NCI-H1105 (cell line): ENCODE results near the gene TCP11L2.
"Not testable (repeated sequence)": the region's sequence is repeated elsewhere in the genome, so short reads cannot be mapped to it uniquely, and the experiment has no call there.

Experiments
- DNase-seq: peaks from one replicate; lab custom pipeline; 2025; lab: John Stamatoyannopoulos, UW

The TCP11L2 gene

DNA sequence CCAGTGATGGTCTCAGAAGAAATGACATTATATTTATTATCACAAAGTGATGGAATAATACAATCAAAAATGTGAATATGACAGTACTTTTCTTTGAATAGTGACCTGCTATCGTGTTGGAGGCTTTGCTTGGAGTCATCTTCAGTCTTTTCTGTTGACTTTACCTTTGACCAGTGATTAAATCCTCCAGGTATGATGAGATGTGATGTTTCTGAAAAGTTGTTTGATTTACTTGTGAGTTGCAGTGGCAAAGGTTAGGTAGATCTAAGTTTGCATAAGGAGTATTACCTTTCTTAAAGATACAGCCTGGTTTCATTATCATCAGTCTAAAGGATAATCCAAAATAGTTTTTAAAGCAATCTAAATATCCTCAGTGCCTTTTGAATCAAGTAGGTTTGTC is 4.6 kb downstream of the TCP11L2 start:
- no peak for DNase-seq

DNA sequence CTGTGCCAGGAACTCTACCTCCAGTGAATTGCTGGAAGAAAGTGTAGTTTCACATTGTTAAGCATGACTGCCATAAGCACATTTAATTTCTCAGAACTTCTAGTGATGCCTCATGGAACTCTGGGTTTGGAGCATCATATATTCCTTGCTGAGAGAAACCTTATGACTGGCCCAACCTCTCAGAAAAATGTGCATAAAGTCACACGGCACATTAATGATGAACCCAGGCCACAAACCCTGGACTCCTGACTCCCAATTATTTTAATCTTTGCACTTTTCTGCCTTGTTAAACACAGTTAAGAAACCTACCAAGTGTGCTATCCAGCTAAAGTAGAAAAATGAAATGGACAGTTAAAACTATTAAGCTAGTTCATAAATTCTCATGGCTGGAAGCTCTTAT is 5.6 kb downstream of the TCP11L2 start:
- DNase-seq, result no peak

DNA sequence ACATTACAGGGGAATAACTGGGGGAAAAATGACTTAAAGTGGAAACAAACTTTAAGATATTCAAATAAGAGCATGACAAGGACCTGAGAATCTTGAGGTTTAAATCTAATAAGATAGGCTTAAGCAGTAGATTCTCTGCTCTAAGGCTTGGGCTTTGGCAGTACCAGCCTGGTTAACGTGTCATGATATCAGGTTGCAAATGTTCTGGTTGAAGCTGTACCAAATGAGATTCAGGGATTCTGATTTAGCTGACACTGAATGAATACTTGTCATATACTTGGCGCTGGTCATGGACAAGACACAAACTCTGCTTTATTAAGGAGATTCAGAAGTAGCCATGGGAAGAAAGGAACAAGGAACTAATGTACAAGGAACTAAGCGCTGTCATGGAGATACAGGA is 6.1 kb downstream of the TCP11L2 start:
- DNase-seq, result no peak

DNA sequence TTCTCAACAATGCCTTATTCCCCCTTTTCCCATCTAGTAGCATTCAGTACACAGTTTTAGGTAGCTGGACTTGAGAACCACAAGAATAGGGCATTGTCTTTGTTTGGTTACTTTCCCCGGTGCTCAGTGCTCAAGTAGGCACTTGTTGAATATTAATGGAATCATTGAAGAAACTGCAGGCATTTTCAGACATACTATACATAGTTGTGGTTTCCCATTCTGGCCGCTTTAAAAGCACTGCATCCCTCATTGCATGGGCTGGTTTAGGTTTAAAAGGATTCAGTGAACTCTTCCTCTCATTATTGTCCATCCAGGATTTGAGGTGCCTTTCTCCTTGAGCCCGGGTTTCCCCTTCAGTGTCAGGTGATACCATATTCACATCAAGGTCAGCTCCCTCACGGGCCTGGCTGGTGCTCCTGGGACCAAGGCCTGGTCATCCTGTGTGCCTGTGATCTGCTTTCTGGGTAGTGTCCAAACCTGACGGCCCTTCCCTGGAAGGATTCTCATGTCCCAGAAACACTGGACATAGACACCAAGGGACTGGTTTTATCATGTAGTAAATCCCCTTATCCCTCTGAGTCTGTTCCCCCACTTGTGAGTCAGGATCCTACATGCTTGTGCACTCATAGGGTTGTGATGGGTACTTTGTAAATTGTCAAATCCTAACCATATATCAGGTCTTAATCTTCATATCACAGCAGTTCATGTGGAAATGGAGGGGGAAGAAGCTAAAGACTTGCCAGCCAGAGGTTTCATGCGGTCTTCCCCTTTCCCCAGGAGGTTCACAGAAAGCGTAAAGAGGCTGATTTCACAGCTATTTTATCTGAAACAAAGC is 7.4 kb downstream of the TCP11L2 start:
- DNase-seq, result no peak

DNA sequence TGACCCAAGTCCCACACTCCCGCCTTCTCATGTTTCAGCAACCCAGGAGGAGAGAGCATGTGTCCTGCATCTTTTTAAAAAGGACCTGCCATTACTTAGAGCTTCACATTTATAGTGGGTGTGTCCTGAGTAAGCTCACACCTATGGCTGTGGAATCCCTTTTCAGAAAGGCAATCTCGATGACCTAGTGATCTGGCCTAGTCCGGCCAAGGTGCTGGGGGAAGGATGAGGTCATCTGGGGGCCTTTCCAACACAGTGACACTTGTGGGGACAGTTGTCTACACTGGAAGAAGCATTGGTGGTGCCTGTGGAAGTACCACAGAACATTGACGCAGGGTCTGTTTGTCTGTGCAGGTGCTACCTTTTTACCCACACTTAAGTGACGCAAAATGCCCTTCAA is 8.2 kb downstream of the TCP11L2 start:
- no peak for DNase-seq

DNA sequence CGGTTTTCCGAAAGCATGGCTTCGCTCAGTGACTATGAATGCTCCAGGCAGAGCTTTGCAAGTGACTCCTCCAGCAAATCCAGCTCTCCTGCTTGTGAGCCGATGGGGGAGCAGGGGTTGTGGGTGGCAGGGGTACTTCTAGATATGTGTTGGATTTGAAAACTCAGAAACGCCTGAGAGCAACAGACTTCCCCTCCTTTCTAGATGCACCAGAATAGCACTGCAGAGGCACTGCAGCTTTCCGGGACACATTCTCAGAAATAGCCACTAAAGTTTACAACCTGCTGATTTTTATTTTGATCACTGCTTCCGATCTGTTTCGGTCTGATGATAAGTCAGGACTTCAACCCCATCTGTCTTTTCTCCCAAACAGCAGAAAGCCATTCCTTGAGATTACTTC is 8.6 kb downstream of the TCP11L2 start:
- no peak for DNase-seq

DNA sequence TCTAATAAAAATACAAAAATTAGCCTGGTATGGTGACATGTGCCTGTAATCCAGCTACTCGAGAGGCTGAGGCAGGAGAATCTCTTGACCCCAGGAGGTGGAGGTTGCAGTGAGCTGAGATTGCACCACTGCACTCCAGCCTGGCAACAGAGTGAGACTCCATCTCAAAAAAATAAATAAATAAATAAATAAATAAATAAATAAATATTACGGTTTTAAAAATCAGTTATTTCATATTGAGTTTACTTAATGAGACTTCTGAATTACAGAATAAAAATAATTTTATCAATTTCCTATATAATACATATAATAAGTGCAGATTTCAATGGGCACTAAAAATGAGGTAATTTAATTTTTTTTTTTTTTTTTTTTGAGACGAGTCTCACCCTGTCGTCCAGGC is 10.9 kb downstream of the TCP11L2 start:
- not testable (repeated sequence) for DNase-seq

DNA sequence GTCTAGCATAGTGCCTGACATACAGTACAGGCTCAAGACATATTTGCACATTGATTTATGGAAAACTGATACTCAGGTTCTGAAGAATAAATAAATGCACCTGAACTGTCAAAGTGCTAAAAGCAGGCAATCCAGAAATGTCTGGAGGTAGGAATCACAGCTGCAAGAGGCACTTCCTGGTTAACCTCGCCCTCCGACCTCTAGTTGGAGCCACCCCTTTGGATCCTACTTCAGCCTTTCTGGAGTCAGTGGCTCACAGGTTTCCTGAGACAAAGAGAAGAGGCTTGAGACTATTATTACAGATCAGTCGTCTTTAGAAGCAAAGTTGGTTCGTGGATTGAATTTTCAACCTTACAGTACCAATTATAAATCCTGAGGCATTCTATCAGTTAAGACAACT is 13.0 kb downstream of the TCP11L2 start:
- no peak for DNase-seq

DNA sequence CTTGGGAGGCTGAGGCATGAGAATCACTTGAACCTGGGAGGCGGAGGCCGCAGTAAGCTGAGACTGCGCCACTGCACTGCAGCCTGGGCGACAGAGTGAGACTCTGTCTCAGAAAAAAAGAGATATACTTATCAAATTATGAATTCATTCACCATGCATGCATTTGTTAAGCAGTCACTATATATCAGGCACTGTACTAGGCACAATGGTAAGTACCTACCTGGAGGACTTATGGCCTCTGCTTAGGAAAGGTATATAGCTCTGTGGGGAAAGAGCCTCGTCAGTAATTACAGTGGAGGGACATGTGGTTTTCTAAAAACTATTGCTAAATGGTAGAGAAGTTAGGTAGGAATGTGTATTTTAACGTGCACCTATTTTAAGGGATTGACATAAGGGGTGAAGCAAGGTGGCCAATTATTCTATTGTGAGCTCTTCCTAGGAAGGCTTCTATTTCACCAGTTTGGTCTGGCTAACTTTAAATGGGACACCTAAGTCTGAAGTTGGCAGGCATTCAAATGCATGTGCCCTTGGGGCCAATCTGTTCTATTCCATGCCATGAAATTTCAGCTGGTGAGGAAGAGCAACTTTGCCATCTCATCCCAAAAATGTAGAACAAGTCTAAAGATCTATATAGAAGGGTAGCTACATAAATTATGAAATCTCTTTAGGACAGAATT is 15.0 kb downstream of the TCP11L2 start:
- DNase-seq, result no peak

DNA sequence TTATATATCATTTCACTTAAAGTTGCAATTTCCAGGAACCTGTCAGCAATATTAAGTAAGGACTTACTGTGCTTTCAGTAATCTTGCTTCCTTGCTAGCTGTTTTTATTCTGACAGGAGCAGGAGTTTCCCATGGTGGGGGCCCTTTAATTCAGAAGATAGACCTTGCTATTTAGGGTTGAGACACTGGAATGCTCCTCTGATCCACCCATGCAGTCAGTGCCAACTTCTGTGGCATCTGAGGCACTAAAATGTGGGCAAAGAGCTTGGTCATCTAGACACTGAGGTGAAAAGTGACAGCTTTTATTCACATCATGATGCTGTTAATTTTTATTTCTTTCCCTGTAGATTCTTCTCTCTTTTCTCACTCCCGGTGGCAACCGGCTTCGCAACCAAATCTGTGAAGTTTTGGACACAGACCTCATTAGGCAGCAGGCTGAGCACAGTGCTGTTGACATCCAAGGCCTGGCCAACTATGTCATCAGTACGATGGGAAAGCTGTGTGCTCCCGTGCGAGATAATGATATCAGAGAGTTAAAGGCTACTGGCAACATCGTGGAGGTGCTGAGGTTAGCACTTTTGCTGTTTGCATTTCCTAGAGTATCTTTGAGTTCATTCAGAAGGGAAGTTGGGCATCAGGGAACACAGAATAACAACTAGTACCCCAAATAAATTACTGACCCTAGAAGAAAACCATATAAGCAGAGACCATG is 18.8 kb downstream of the TCP11L2 start:
- no peak for DNase-seq

DNA sequence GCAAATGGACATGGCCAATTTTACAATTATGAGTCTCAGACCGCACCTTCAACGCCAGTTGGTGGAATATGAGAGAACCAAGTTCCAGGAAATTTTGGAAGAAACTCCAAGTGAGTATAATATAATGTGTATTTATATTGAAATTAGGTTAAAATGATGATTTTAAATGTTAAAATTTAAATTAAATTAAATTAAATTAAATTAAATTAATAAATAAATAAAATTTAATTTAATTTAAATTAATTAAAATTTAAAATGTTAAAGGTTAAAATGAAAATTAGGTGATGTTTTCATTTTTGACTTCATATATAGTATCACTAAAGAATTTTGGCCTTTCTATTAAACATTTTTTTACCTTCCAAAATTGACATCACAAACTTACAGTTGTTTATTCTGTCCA is 21.0 kb downstream of the TCP11L2 start:
- no peak for DNase-seq

DNA sequence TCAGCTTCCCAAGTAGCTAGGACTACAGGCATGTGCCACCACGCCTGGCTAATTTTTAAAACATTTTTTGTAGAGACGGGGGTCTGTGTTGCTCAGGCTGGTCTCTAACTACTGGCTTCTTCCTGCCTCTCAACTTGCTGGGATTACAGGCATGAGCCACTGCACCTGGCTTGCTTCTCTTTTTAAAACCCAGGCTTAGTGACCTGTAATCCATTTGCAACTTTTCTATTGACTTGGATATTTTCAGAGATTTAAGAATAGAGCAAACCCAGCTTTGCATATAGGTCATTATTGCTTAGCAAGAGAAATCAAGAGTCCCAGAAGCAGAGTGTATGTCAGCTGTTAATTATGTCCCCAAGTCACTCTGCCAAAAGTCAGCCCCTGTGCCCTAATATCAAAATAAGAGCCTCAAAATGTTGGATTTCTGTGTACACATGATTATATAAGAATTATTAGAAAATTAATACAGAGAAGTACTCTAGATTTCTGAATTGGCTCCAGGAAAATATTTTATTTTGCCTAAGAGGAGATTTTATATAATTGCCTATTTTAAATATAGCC is 24.9 kb downstream of the TCP11L2 start:
- no peak for DNase-seq

DNA sequence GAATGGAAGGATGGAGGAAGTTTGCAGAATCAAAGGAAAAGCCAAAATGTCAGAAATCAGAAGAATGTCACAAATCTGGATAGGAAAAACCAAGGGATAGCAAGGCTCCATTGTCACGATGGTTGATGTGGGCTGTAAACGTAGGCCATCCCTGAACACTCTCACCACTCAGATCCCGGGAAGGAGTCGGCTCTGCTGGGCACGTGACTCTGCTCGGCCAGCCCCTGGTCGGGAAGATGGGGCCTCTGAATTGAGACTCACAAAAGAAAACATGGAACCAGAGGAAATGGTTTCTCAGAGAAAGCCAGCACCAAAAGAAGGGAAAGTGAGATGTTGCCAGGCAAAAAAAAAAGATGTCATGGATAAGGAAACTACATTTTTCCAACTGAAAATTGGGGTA is 26.2 kb downstream of the TCP11L2 start:
- DNase-seq, result no peak

DNA sequence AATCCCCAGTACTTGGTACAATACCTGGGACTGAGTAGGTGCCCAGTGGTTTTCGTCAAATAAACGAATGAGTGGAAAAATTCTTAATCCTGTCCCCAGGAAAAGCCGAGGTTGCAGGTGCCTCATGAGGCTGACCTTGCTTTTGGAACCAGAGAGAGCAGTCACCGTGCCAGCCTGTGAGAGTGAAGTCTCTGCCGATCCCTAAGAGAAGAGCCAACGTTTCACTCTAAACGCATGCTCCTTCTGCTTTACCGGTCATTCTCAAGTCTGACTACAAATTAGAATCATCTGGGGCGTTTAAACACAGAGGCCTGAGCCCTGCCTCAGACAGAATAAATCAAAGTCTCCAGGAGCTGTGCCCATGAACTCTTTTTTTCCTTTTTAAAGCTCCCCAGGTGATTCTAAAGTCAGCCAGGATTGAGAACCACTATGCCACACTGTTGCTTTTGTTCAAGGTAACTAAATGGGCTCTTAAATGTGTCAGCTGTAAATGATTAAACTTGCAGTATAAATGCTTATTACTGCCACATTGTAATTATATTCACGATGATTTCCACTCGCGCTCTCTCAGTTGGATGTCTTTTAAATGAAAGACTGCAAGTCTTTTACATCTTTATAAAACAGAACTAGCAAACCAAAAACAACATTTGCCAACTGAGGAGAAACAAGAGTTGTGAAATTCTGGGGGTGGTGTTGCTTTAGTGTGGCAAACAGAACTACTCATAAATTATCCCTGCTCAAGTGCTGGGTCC is 26.9 kb downstream of the TCP11L2 start:
- DNase-seq, result peak; percentile 55

DNA sequence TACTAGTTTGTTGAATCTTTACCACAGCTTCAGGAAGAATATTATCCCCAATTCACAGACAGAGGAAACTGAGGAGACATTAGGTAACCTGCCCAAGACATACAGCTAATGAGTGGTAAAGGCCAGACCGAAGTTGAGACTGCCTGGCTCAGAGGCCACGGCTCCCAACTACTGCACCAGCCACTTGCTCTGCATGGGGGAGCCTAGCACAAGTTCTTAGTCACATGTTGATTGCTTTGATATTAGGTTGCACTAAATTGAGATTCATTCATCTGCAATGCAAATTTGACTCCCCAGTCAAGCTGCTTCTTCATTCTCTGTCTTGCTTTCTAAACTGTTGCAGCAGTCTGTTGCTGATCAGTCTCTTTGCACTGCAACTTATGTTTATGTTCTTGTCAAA is 29.1 kb downstream of the TCP11L2 start:
- DNase-seq, result no peak

DNA sequence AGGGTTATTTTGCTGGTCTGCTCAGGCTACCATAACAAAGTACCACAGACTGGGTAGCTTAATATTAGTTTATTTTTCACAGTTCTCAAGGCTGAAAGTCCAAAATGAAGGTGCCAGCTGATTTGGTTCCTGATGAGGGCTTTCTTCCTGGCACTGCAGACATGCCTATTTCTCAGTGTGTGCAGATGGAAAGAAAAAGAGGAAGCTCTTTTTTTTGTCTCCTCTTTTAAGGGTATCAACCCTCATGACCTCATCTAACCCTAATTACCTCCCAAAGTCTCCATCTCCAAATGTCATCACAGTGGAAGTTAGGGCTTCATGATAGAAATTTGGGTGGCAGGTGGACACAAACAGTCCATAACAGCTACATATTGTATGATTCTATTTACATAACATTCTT is 30.0 kb downstream of the TCP11L2 start:
- DNase-seq, result no peak

DNA sequence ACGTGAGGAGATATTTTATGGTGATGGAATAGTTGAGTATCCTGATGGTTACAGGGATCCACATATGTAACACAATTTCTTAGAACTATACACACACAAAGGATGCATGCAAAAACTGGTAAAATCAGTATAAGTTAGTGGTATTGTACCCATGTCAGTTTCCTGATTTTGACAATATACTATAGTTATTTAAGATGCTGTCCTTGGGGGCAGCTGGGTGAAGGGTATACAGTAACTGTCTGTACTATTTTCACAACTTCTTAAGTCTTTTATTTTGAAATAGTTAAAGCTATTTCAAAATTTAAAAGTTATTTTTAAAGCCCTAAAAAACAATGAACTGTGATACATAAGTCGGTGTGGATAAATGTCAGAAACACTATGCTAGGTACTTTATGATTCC is 30.5 kb downstream of the TCP11L2 start:
- no peak for DNase-seq

DNA sequence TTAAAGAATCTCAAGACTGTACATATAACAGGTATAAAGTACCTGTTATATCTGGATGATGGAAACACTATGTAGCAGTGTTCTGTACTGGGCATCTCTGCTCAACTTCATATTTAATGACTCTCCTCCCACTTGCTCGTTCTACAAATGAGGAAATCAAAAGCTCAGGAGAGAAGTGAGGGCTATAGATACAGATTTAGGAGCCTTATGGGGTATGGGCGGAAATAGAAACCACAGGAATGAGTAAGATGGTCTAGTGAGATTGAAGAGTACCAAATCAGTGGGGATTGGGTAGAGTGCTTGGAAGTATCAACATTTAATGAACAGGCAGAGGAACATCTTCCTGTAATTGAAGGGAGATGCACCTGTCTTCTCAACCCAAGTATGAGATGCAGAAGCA is 31.2 kb downstream of the TCP11L2 start:
- no peak for DNase-seq

DNA sequence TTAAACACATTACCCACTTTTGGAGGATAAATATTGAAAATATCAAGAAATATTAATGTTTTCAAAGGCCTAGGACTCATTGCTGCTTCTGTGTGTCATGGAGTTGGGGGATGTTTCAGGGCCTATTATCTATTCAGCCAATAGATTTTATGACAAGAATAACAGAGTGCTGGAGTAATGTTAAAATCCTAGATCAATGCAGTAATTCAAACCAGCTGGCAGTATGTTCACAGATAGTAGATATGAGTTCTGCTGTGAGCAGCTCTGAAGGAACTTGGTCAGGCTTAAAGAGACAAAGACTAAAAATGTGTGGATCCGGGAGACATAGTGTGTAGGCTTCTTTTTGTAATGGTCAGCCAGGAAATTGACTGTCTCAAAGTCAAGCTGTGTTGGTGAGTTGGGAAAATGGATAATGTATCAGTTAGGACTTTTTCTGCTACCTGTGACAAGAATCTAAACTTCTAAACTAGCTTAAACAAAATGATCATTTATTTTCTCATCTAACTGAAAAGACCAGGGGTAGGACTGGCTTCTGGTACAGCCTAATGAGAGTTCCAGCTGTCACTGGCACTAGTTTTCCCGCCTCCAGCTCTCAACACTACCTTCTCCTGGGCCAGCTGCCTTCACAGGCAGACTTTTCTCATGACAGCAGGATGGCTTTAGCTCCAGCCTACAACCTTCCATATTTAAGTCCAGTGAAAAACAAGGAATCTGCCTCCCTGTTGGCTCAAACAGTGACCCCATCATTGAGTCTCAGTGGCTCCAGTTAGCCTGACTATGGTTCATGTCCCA is 38.7 kb downstream of the TCP11L2 start:
- no peak for DNase-seq

DNA sequence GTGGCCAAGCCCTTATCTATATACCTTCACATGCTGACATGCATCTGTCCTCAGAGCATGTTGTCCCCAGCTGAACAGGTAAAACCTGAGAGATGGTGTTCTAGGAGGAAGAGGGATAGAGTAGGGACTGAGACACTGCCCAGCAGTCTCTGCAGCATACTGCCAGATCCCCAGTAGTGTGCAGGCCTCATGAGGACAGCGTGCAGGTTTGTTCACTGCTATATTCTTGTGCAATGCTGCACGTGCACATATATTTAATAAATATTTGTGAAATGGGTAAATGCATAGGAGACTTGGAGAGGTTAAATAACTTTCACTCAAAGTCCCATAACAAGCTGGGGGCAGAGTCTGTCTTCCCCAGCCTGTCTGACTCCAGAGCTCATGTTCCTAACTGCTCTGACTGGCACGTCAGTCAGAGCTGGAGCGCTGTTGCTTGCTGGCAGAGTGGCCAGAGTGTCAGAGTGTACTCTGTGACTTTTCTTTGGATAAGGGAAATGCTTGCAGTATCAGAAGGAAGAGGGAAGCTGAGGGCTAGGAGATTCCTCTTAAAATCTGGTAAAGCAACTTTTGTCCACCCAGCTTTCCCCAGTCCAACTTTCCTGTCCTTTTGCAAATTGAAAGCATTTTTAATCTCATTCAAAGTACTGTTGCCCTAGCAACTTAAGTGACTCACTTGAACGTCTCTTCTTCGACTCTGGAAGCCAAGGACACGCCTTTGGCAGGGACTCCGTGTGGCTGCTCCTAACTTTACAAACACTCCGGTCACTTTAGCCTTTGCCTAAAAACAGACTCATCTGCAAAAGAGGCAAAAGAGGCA is 40.1 kb downstream of the TCP11L2 start:
- DNase-seq, result no peak

DNA sequence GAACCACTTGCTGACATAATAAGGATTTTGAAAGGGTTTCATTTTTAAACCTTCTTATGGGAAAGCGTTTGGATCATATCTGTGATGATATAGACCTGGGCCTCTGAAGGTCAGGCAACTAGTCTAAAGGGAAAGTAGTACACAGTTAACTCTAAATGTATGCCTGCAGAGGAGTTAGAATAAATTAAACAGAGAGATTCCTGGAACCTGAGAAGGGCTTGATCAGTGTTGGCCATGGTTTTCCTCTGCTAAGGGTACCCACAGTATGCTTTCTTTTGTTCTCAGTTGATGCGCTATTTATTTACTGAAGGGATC is 40.6 kb downstream of the TCP11L2 start:
- DNase-seq, result no peak
